H9 (cell line): ENCODE data around the gene TNFAIP2. TPM values are rescaled to one million over a fixed set of nuclear protein-coding genes. Genes with fewer than 3 reads are reported as not detected.

ENCODE experiments used
- DNase-seq: peaks from one replicate; pipeline ENCODE4 v3.0.0-alpha.2; 2017
- H2AFZ ChIP-seq: one replicate; pipeline ENCODE4 v1.6.1; 2013; ENCODE audit warnings: mild to moderate bottlenecking, low read length, control low read depth, moderate library complexity
- H2AK5ac ChIP-seq: 2 replicates; pipeline ENCODE4 v1.6.1; 2013; ENCODE audit warnings: low read length, control low read depth, mixed read lengths; ENCODE audit not compliant: insufficient read length
- H2BK120ac ChIP-seq: one replicate; pipeline ENCODE4 v1.6.1; 2013; ENCODE audit warnings: low read depth, mild to moderate bottlenecking, low read length, control low read depth, inconsistent platforms; ENCODE audit not compliant: poor library complexity, severe bottlenecking
- H2BK12ac ChIP-seq: 2 replicates; pipeline ENCODE4 v1.6.1; 2013; ENCODE audit warnings: low read length, control low read depth, mixed read lengths, low read depth; ENCODE audit not compliant: insufficient read length
- H2BK15ac ChIP-seq: 2 replicates; pipeline ENCODE4 v1.6.1; 2013; ENCODE audit warnings: low read depth, low read length, control low read depth
- H2BK20ac ChIP-seq: one replicate; pipeline ENCODE4 v1.6.1; 2013; ENCODE audit warnings: low read depth, mild to moderate bottlenecking, low read length, control low read depth, inconsistent platforms; ENCODE audit not compliant: poor library complexity, severe bottlenecking
- H2BK5ac ChIP-seq: 2 replicates; pipeline ENCODE4 v1.6.1; 2013; ENCODE audit warnings: low read length, control low read depth, mixed read lengths; ENCODE audit not compliant: insufficient read length
- H3K14ac ChIP-seq: 2 replicates; pipeline ENCODE4 v1.6.1; 2013; ENCODE audit warnings: low read length, control low read depth; ENCODE audit not compliant: insufficient read depth
- H3K18ac ChIP-seq: 2 replicates; pipeline ENCODE4 v1.6.1; 2013; ENCODE audit warnings: low read depth, mild to moderate bottlenecking, mixed read lengths, low read length, control low read depth; ENCODE audit not compliant: insufficient read length
- H3K23ac ChIP-seq: 2 replicates; pipeline ENCODE4 v1.6.1; 2013; ENCODE audit warnings: low read length, control low read depth, mixed read lengths, low read depth; ENCODE audit not compliant: insufficient read length
- H3K23me2 ChIP-seq: 2 replicates; pipeline ENCODE4 v1.6.1; 2013; ENCODE audit warnings: low read depth, mild to moderate bottlenecking, mixed read lengths, low read length, control low read depth; ENCODE audit not compliant: insufficient read length, poor library complexity, severe bottlenecking
- H3K27ac ChIP-seq: 2 replicates; pipeline ENCODE4 v1.5.1; 2013; ENCODE audit warnings: low read length, control low read depth, mixed read lengths, low read depth; ENCODE audit not compliant: insufficient read length
- H3K27me3 ChIP-seq: 2 replicates; pipeline ENCODE4 v1.6.1; 2013; ENCODE audit warnings: low read length, control low read depth, inconsistent platforms; ENCODE audit not compliant: insufficient read depth
- H3K4ac ChIP-seq: 2 replicates; pipeline ENCODE4 v1.6.1; 2013; ENCODE audit warnings: low read depth, mild to moderate bottlenecking, control low read depth, inconsistent platforms, low read length, moderate library complexity
- H3K4me1 ChIP-seq: 2 replicates; pipeline ENCODE4 v1.6.1; 2013; ENCODE audit warnings: low read length, control low read depth, inconsistent platforms; ENCODE audit not compliant: insufficient read depth
- H3K4me2 ChIP-seq: 2 replicates; pipeline ENCODE4 v1.6.1; 2013; ENCODE audit warnings: low read length, control low read depth, mixed read lengths; ENCODE audit not compliant: insufficient read length, insufficient read depth
- H3K56ac ChIP-seq: 2 replicates; pipeline ENCODE4 v1.6.1; 2013; ENCODE audit warnings: low read depth, mild to moderate bottlenecking, mixed read lengths, low read length, control low read depth; ENCODE audit not compliant: insufficient read length
- H3K79me1 ChIP-seq: 2 replicates; pipeline ENCODE4 v1.6.1; 2013; ENCODE audit warnings: low read depth, mild to moderate bottlenecking, moderate library complexity, low read length, control low read depth, inconsistent platforms; ENCODE audit not compliant: insufficient read depth, poor library complexity, severe bottlenecking
- H3K79me2 ChIP-seq: 2 replicates; pipeline ENCODE4 v1.6.1; 2013; ENCODE audit warnings: low read length, control low read depth, inconsistent platforms; ENCODE audit not compliant: insufficient read depth
- H3K9ac ChIP-seq: 2 replicates; pipeline ENCODE4 v1.6.1; 2013; ENCODE audit warnings: low read length, control low read depth, mixed read lengths; ENCODE audit not compliant: insufficient read length; ENCODE audit errors: extremely low read depth
- H3K9me3 ChIP-seq: one replicate; pipeline ENCODE4 v1.6.1; 2013; ENCODE audit warnings: low read depth, low read length, inconsistent platforms; ENCODE audit not compliant: control insufficient read depth
- H3T11ph ChIP-seq: one replicate; pipeline ENCODE4 v1.6.1; 2013; ENCODE audit warnings: mild to moderate bottlenecking, low read length, control low read depth, inconsistent platforms
- H4K20me1 ChIP-seq: one replicate; pipeline ENCODE4 v1.6.1; 2013; ENCODE audit not compliant: control insufficient read depth, insufficient read length, insufficient read depth
- H4K5ac ChIP-seq: 2 replicates; pipeline ENCODE4 v1.6.1; 2013; ENCODE audit warnings: low read depth, mild to moderate bottlenecking, mixed read lengths, low read length, control low read depth; ENCODE audit not compliant: insufficient read length
- H4K8ac ChIP-seq: replicated peaks from 2 replicates; pipeline ENCODE4 v1.6.1; 2013; ENCODE audit warnings: low read length, control low read depth, mixed read lengths, low read depth; ENCODE audit not compliant: insufficient read length
- H4K91ac ChIP-seq: 2 replicates; pipeline ENCODE4 v1.6.1; 2013; ENCODE audit warnings: low read depth, mild to moderate bottlenecking, moderate library complexity, mixed read lengths, low read length, control low read depth; ENCODE audit not compliant: insufficient read length
- H3K27ac Mint-ChIP-seq, 3 experiments: 2 replicates in 2 of 3; 3 replicates in 1 of 3; pipeline ENCODE4 v1.8.0; 2020 to 2021; ENCODE audit warnings: mixed read lengths in 3 of 3, mild to moderate bottlenecking in 1 of 3, moderate library complexity in 1 of 3
- H3K27me3 Mint-ChIP-seq: 2 replicates; pipeline ENCODE4 v1.8.0; 2021; ENCODE audit warnings: low read depth, mild to moderate bottlenecking, moderate library complexity, mixed read lengths
- H3K36me3 Mint-ChIP-seq, 3 experiments: 2 replicates in 2 of 3; 3 replicates in 1 of 3; pipeline ENCODE4 v1.8.0; 2020 to 2021; ENCODE audit warnings: low read depth in 3 of 3, mixed read lengths in 3 of 3; ENCODE audit not compliant: insufficient read depth in 1 of 3
- H3K4me1 Mint-ChIP-seq, 2 experiments: 2 replicates each; pipeline ENCODE4 v1.8.0; 2020; ENCODE audit warnings: mixed read lengths in 2 of 2
- H3K4me3 Mint-ChIP-seq, 2 experiments: 2 replicates in 1 of 2; 3 replicates in 1 of 2; pipeline ENCODE4 v1.8.0; 2020 to 2021; ENCODE audit warnings: mild to moderate bottlenecking in 2 of 2, mixed read lengths in 2 of 2, moderate library complexity in 1 of 2
- H3K9me3 Mint-ChIP-seq, 2 experiments: 2 replicates in 1 of 2; 3 replicates in 1 of 2; pipeline ENCODE4 v1.8.0; 2020; ENCODE audit warnings: mild to moderate bottlenecking in 2 of 2, mixed read lengths in 2 of 2, moderate library complexity in 1 of 2
- WGBS: extraction: QIAGEN DNeasy Blood & Tissue Kit; methylation state at CpG from one replicate; pipeline ENCODE4 v1.1.7; 2013; ENCODE audit warnings: missing lambda C conversion rate, low lambda C conversion rate, mixed read lengths; ENCODE audit not compliant: insufficient read length; ENCODE audit errors: extremely low coverage; 5-methylcytosine and 5-hydroxymethylcytosine counted together
- total RNA-seq: library from RNA; stranded (reverse); gene quantifications from 2 replicates; pipeline ENCODE4 v1.2.1, GENCODE V29; 2021
- TF ChIP-seq, protein P1 (sequence below): fragments of 200-600 bp; sonication (generic); conservative IDR thresholded peaks from 3 replicates; pipeline ENCODE4 v1.8.0; 2021; ENCODE audit warnings: antibody characterized with exemption, mild to moderate bottlenecking

TNFAIP2 gene
- total RNA-seq, 1 experiment from 2014 or later = 29.3 TPM

DNA sequence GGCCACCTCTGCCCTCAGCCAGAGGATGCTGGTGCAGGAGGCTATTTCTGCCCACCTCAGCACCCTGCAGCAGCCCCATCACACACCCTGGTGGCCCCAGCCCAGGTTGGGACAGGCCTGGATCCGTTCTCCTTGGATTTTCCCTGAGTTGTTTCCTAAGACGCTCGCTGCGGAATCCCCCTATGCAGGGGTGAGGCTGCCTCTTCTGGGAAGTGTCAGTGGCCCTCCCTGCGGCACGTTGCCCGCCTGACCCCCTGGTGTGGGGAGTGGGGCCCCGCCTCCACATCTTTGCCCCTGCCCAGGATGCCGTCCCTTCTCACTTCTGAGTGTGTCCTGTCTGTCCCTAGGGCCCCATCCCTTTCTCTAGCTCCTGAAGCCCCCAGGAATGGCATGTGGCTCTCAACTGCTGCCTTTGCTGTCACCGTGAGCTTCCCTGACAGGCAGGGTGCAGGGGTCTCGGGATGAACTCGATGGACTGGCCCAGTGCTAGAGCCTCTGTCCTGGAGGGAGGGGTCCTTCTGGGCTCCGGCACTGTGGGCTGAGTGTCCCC lies 29.3 kb upstream of the TNFAIP2 start:
- H3K23me2 ChIP-seq = peaks cover 4% of the 10 kb centered on the region
- TF ChIP-seq, protein P1, sequence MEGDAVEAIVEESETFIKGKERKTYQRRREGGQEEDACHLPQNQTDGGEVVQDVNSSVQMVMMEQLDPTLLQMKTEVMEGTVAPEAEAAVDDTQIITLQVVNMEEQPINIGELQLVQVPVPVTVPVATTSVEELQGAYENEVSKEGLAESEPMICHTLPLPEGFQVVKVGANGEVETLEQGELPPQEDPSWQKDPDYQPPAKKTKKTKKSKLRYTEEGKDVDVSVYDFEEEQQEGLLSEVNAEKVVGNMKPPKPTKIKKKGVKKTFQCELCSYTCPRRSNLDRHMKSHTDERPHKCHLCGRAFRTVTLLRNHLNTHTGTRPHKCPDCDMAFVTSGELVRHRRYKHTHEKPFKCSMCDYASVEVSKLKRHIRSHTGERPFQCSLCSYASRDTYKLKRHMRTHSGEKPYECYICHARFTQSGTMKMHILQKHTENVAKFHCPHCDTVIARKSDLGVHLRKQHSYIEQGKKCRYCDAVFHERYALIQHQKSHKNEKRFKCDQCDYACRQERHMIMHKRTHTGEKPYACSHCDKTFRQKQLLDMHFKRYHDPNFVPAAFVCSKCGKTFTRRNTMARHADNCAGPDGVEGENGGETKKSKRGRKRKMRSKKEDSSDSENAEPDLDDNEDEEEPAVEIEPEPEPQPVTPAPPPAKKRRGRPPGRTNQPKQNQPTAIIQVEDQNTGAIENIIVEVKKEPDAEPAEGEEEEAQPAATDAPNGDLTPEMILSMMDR = no peak

More for the DNA sequence above, 29.3 kb upstream of the TNFAIP2 start:
- H3K4me2 ChIP-seq = no peak overlapping the region
- no peak overlapping the region for H4K91ac ChIP-seq
- no peaks in the 10 kb centered on the region for H3K9me3 ChIP-seq
- no peak overlapping the region for H3K9ac ChIP-seq
- no peaks in the 10 kb centered on the region for H3K79me1 ChIP-seq
- H2BK120ac ChIP-seq = no peak overlapping the region
- H2AFZ ChIP-seq = no peak overlapping the region
- H4K8ac ChIP-seq = no peak overlapping the region
- H2AK5ac ChIP-seq = no peak overlapping the region
- no peak for DNase-seq
- Mint-ChIP-seq H3K27me3 (peaks cover 11% of the 10 kb centered on the region), H3K36me3 (no peaks in the 10 kb centered on the region), H3K27ac (no peak overlapping the region), H3K9me3 (no peaks in the 10 kb centered on the region), H3K4me3 (no peak overlapping the region), H3K4me1 (peaks cover 15 to 37% of the 10 kb centered on the region in 2 experiments)
- no peak overlapping the region for H4K5ac ChIP-seq
- H2BK20ac ChIP-seq = no peak overlapping the region
- H3K14ac ChIP-seq = no peak overlapping the region
- H2BK12ac ChIP-seq = no peak overlapping the region
- no peaks in the 10 kb centered on the region; the same call in 1 of the 2 replicates for H3K4me1 ChIP-seq
- H3K18ac ChIP-seq = no peak overlapping the region
- no peak overlapping the region for H2BK15ac ChIP-seq
- no peaks in the 10 kb centered on the region for H3K79me2 ChIP-seq
- WGBS = no CpG with 5 or more reads among the region's 13 CpGs
- no peak overlapping the region for H3T11ph ChIP-seq
- no peaks in the 10 kb centered on the region for H4K20me1 ChIP-seq
- H3K27ac ChIP-seq = no peak overlapping the region
- no peaks in the 10 kb centered on the region; the same call in 1 of the 2 replicates for H3K27me3 ChIP-seq
- no peak overlapping the region for H3K56ac ChIP-seq
- H3K4ac ChIP-seq = no peak overlapping the region
- no peak overlapping the region for H3K23ac ChIP-seq
- H2BK5ac ChIP-seq = no peak overlapping the region
